Gastrocnemius medialis (tissue), 4 donors: ENCODE data around the gene MPRIP.

Experiments
- POLR2A ChIP-seq, 2 donors: fragments of 450-650 bp; IDR thresholded peaks; one replicate each; pipeline ENCODE4 v1.6.1; 2017; ENCODE audit warnings: antibody characterized with exemption in 2 of 2, mild to moderate bottlenecking in 2 of 2, moderate library complexity in 2 of 2
- TF ChIP-seq, protein P1 (sequence below), 5 experiments: fragments of 450-650 bp in 3 of 5; fragments of 200-600 bp in 2 of 5; sonication (generic) in 2 of 5; IDR thresholded peaks in 4 of 5; conservative IDR thresholded peaks in 1 of 5; 1 replicate in 4 of 5; 2 replicates in 1 of 5; pipeline ENCODE4 v1.5.1; 2016 to 2019; ENCODE audit warnings: antibody characterized with exemption in 5 of 5, mild to moderate bottlenecking in 3 of 5, moderate library complexity in 3 of 5

GRCh38 chr17:17025621-17026020 lies 16.6 kb upstream of the MPRIP start:
- TF ChIP-seq, protein P1, sequence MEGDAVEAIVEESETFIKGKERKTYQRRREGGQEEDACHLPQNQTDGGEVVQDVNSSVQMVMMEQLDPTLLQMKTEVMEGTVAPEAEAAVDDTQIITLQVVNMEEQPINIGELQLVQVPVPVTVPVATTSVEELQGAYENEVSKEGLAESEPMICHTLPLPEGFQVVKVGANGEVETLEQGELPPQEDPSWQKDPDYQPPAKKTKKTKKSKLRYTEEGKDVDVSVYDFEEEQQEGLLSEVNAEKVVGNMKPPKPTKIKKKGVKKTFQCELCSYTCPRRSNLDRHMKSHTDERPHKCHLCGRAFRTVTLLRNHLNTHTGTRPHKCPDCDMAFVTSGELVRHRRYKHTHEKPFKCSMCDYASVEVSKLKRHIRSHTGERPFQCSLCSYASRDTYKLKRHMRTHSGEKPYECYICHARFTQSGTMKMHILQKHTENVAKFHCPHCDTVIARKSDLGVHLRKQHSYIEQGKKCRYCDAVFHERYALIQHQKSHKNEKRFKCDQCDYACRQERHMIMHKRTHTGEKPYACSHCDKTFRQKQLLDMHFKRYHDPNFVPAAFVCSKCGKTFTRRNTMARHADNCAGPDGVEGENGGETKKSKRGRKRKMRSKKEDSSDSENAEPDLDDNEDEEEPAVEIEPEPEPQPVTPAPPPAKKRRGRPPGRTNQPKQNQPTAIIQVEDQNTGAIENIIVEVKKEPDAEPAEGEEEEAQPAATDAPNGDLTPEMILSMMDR (IDR thresholded peaks at IDR 0.05 in 4 of 5, conservative IDR thresholded peaks at IDR 0.05 in 1 of 5), result no peak
- TF ChIP-seq POLR2A (IDR thresholded peaks at IDR 0.05), result no peak
